ENCODE data around the gene SYNGR2.
A peak's percentile ranks its signal among the peaks of the same experiment; 100 is the strongest.
"Not testable (repeated sequence)": the region's sequence is repeated elsewhere in the genome, so short reads cannot be mapped to it uniquely, and the experiment has no call there.

The SYNGR2 gene

DNA sequence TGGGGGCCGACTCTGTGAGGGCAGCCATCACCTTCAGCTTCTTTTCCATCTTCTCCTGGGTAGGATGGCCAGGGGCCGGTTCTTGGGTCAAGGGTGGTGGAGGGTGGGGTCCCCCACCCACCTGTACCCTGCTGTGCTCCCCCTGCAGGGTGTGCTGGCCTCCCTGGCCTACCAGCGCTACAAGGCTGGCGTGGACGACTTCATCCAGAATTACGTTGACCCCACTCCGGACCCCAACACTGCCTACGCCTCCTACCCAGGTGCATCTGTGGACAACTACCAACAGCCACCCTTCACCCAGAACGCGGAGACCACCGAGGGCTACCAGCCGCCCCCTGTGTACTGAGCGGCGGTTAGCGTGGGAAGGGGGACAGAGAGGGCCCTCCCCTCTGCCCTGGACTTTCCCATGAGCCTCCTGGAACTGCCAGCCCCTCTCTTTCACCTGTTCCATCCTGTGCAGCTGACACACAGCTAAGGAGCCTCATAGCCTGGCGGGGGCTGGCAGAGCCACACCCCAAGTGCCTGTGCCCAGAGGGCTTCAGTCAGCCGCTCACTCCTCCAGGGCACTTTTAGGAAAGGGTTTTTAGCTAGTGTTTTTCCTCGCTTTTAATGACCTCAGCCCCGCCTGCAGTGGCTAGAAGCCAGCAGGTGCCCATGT is 3.3 kb downstream of the SYNGR2 start:
- DNase-seq (ENCODE audit: low spot score), result not testable (repeated sequence)

GRCh38 chr17:78172249-78173051 is 4.1 kb downstream of the SYNGR2 start:
- DNase-seq (ENCODE audit: low spot score), result no peak

DNA sequence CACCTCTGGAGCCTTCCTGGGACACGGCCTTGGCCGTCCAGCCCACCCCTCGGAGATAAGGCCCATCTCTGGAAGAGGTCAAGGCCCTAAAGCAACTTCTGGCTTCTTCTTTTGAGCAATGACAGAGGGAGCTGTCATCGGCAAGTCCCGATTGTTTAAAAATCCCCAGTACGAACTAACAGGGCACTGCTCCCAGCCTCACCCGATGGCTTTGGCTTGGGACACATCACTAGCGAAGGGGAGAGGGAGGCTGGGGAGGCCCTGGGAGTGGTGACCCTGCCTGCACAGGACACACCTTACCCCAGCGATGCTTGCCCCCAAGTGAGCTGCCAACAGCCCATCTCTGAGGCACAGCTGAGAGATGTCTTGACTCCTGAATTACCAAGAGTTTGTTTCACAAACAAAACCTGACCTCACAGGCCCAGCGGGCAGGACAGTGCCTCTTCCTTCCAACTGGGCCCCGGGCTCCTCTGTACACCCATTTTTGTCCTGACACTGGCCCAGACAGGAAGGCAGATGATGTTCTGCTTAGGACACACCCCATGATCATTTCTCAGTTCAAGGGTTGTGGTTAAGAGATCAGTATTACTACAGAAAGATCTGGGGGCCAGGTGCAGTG is 4.8 kb downstream of the SYNGR2 start:
- DNase-seq (ENCODE audit: low spot score), result no peak

DNA sequence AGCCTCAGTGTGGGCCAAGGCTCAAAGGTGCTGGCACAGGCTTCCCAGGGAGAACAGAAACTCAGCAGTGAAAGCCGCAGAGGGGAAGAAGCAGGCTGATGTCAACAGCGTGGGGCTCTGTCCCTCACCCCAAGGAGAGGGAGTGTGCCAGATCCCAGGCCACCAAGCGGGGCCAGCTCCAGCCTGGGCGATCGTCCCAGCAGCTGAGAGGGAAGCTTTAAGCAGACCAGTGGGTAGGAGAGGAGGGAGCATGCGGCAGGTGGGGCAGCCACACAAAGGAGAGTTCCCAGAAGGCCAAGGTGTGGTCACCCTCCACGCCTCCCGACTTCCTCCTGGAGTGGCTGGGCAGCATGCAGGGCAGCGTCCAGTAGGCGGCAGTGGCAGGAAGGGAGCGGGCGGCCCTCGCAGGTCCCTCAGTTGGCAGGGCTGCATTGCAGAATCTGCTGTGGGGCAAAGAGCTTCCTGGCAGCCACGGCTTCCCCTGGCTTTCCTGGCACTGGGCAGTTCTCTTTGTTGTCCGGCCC is 6.0 kb downstream of the SYNGR2 start:
- no peak for DNase-seq (ENCODE audit: low spot score)

GRCh38 chr17:78174870-78175642 is 6.7 kb downstream of the SYNGR2 start:
- no peak for DNase-seq (ENCODE audit: low spot score)

- no peak for DNase-seq (ENCODE audit: low spot score)
Measured at GRCh38 chr17:78175643-78175981, 7.2 kb downstream of the SYNGR2 start.

GRCh38 chr17:78176548-78177025 is 8.2 kb downstream of the SYNGR2 start:
- DNase-seq (ENCODE audit: low spot score), result peak; percentile 84

DNA sequence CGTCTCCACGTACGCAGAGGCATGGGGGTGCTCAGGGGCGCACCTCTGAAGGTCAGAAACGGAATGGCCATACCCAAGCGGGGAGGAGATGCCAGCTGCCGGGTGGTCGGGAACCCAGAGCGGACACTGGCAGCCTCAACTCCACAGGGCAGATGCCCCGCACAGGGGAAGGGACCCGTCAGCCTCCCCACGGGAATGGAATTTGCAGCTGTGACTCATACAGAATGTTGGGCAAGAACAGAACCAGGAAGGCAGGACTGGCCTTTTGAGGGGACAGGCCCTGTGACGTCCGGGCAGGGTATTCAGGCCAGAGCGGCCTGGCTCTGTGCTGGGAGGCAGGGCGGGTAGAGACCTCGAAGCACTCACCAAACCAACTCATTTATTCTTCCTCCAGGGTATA is 11.0 kb downstream of the SYNGR2 start:
- DNase-seq (ENCODE audit: low spot score), result no peak

DNA sequence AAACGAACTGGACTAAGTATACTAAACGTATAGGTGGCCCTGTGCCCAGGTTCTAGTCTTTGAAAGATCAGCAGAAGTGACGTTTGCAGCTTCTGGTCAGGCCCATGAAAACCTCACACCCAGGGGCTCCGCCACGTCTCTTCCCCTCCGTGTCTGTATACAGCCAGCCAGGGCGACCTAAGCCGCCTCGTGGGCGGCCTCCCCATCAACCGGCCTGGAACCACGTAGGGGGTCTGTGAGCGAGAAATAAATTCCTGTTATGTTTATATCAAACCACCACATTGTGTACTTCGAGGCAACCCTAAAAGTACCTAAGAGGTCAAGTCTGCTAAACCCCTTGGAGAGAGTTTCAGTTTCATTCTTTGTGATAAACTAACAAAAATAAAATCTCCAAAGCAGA is 11.7 kb downstream of the SYNGR2 start:
- DNase-seq (ENCODE audit: low spot score), result no peak

DNA sequence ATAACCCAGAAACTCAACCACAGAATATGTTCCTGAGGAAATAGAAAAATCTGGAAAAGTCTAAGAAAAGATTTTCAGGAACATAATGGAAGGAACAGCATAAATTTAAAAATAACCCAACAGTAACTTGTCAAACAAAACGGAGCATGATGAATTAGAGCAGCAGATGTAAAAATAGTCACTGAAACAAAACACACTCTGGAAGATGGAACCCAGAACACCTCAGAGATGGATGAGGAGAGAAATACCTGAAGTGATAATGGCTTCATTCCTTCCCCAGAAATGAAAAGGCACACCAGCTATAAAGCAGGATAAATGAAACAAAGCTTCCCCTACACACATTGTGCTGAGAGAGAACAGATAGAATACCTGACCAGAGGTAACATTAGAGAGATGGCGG is 12.1 kb downstream of the SYNGR2 start:
- DNase-seq (ENCODE audit: low spot score), result no peak

DNA sequence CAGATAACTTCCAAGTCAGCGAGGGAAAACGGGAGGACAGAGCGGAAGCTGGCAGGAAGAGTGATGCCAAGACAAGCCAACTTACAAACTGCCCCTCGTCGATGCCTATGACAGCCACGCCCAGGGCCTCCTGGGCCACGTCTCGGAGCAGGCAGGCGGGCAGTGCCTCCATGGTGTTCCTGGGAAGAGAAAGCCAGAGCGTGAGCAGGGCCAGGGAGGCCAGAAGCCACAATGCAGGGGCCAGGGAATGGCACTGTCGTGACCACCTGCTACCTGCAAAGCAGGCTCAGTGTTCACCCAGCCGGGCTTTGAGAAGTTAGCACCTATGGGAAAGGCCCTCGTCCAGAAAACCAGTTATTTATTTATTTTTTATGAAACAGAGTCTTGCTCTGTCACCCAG is 14.1 kb downstream of the SYNGR2 start:
- DNase-seq (ENCODE audit: low spot score), result no peak

- DNase-seq (ENCODE audit: low spot score), result no peak
Measured at GRCh38 chr17:78183916-78184315, 15.5 kb downstream of the SYNGR2 start.

GRCh38 chr17:78184351-78184750 is 16.0 kb downstream of the SYNGR2 start:
- no peak for DNase-seq (ENCODE audit: low spot score)

- DNase-seq (ENCODE audit: low spot score), result no peak
Measured at GRCh38 chr17:78184868-78185267, 16.5 kb downstream of the SYNGR2 start.

DNA sequence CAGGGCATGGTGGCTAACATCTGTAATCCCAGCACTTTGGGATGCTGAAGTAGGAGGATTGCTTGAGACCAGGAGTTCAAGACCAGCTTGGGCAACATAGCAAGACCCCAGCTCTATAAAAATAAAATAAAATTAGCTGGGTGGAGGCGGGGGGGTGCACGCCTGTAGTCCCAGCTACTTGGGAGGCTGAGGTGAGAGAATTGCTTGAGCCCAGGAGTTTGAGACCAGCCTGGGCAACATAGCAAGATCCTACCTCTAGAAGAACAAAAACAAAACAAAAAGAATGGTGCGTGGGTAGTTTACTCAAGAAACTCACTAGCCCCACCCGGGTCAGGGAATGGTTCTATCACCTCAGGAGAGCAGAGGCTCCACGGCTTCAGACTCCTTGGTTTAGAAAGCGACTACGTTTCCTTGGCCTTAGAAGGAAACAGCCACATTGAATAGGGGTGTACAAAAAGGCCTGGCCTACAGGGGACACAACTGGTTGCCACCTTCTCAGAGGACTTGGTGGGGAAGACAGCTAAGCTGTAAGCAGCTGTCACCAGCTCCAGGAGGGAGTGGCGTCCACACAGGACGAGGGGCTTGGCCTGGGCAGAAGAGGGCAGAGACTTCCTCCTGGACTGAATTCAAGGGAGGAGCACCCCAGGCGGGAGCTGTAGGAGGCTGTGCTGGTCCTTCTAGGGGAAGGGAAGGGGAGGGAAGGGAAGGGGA is 17.8 kb downstream of the SYNGR2 start:
- peak; percentile 58 for DNase-seq (ENCODE audit: low spot score)

DNA sequence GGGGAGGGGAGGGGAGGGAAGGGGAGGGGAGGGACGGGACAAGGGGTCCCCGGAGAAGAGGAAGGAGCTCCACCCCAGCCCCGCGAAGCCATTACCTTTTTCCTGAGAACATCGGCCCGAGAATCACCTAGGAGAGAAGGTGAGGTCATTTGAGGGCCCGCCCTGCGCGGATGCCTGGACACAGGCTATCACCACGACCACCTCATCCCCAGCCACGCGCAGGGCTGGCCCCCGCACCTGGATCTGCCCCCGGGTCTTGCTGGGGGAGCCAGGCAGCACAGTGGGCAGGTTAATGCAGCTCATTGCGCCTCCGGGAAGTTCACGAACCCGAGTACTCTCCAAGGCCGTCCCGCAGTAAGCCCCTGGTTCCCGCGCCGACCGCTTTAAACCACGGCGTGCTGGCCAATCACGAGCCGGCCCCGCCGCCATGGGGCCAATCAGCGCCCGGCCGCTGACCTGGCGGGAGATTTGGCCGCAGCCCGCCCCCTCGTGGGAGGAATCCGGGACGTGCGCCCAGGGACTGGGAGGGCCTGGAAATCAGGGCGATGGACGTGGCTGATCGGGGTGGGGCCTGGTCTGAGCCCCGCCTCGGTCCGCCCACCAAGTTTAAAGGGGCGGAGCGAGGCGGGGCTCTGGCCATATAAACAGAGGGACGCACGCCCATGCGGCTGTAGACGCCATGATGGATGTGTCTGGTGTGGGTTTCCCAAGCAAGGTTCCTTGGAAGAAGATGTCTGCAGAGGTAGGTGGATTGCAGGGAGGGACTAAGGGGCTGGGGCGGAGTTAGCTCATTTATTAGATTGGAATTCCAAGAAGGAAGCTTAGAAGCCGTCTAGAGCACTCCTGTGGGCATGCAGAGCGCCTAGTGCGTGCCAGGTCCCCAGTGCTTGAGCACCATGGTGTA is 18.6 kb downstream of the SYNGR2 start, which contains the start of the genes AFMID and TK1:
AFMID (plus strand) TSS at position 671 of the 904 bp plus-strand sequence; CDS start at position 680, 9 bp downstream.
TK1 (minus strand) TSS at position 361 of the 904 bp plus-strand sequence; CDS start at position 303, 58 bp downstream.
- peak; percentile 97 for DNase-seq (ENCODE audit: low spot score)

- DNase-seq (ENCODE audit: low spot score), result no peak
Measured at GRCh38 chr17:78196716-78197115, 28.3 kb downstream of the SYNGR2 start.

GRCh38 chr17:78197147-78197832 is 28.9 kb downstream of the SYNGR2 start:
- no peak for DNase-seq (ENCODE audit: low spot score)

- DNase-seq (ENCODE audit: low spot score), result no peak
Measured at GRCh38 chr17:78200451-78200850, 32.1 kb downstream of the SYNGR2 start.

- DNase-seq (ENCODE audit: low spot score), result no peak
Measured at GRCh38 chr17:78202666-78203065, 34.3 kb downstream of the SYNGR2 start.
